HG03469 (cell line): ENCODE measurements around the gene IGSF8.
"Not testable (repeated sequence)": the region's sequence is repeated elsewhere in the genome, so short reads cannot be mapped to it uniquely, and the experiment has no call there.

Experiments used
- ATAC-seq: cut with Tn5 transposase; IDR thresholded peaks from one replicate; pipeline ENCODE4 v1.9.1; 2021; ENCODE audit warnings: mild to moderate bottlenecking, moderate library complexity, moderate number of reproducible peaks; ENCODE audit not compliant: unreplicated experiment

IGSF8 gene

DNA sequence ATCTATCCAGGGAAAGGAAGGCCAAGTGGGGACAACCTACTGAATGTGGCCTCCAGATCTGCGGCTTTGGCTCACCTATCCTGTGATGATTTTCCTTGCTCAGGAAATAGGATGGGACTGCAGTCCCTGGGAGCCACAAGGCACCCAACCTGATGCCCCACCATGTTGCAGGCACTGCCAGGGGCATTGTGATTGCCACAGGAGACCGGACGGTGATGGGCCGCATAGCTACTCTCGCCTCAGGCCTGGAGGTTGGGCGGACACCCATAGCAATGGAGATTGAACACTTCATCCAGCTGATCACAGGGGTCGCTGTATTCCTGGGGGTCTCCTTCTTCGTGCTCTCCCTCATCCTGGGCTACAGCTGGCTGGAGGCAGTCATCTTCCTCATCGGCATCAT, 29.0 kb upstream of the IGSF8 start:
- ATAC-seq, result no peak

DNA sequence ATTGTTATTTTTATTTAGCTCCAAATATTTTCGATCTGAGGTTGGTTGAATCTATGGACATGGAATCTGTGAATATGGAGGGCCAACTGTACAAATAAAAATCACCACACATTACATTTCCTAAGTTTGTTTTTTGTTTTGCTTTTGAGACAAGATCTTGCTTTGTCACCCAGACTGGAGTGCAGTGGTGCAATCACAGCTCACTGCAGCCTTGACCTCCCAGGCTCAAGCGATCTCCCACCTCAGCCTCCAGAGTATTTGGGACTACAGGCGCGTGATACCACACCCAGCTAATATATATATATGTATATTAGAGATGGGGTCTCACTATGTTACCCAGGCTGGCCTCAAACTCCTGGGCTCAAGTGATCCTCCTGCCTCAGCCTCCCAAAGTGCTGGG, 27.9 kb upstream of the IGSF8 start:
- ATAC-seq, result not testable (repeated sequence)

DNA sequence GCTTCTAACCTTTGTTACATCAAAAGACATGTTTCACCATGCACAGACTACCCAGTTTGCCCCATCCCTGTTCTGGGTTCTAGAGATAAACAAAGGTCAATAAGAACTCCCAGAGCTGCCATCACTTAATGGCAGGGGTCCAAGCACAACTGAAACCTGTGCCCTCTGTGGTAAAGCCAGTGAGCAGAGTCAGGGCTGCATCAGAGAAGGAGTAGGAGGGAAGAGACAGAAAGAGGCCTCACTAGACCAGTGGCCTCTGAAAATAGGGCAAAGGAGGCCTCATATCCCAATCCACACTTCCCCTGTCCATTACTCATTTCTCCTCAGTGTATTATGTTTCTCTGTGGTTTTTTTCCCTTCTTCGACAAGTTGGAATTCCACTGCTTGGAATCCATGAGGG, 27.3 kb upstream of the IGSF8 start:
- no peak for ATAC-seq

DNA sequence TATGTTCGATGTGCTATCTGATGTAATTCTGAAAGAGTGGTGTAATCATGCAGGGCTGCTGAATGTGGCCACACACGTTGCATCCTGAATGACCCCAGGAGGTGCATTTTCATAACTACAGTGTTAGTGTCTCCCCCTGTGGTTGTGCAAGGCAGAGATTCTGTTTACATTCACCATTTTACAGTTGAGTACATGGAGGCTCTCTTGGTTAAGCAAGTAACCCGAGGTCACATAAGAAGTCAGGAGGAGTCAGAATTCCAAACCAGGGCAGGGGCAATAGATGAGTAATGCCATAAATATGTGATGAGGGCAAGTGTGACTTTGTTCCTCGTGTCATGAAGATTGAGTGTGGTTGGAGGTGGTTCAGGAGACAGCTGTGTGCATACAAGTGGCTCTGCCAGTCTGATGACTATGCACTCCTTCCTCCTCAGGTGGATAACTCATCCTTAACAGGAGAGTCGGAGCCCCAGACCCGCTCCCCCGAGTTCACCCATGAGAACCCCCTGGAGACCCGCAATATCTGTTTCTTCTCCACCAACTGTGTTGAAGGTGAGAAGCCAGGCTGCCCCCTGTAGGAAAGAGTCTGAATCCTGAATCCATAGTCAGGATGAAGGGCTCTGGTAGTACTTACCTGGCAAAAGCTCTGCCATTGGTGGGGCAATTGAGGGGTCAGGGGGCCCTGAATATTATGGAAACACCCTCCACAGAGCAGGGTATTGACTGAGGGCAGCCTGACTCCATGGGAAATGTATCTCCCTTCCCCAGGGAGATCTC, 26.5 kb upstream of the IGSF8 start:
- no peak for ATAC-seq

DNA sequence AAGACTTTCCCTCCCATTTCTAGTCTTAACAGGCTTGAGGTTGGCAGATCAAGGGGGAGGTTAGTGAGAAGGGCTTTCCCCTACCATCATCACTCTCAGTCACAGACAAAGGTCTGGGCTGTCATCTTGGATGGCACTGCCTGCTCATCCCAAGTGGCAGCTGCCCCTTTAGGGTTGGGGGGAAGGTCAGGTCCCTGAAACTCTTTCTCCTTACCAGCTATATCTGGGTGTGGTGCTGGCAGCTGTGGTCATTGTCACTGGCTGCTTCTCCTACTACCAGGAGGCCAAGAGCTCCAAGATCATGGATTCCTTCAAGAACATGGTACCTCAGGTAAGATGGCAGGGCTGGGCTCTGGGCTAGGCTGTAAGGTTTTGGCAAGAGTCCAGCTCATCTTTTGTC, 25.3 kb upstream of the IGSF8 start:
- ATAC-seq, result no peak

DNA sequence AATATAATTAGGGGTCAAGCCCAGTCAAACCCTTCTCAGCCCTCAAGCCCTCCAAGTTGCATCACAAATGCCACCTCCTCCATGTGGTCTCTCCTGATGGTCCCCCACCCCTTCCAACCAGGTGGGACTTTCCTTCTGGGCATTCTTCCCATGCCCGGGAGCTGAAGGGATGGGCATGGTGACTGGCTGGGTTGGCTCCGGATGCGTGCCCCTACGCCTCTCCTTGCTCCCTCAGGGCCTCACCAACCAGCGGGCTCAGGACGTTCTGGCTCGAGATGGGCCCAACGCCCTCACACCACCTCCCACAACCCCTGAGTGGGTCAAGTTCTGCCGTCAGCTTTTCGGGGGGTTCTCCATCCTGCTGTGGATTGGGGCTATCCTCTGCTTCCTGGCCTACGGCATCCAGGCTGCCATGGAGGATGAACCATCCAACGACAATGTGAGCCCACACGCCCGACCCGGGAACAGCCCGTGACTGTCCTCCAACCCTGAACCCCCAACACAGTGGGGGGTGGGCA, 24.6 kb upstream of the IGSF8 start:
- ATAC-seq, result no peak

DNA sequence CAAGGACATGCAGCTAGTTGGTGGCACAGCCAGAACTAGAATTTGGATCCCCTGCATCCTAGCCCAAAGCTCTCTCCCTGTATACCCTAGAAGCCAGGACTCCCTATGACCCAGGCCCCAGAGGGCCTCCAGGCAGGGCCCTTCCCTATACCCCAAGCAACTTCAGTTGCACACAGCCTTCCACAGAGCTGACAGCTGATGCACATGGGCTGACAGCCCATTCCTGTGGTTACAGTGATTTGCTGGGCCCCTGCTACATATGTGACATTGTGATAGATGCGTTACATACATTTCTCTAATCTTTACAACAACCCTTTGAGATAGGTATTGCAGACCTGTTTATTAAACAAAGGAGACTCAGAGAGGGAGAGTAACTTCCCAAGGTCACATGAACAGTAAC, 23.0 kb upstream of the IGSF8 start:
- ATAC-seq, result no peak

DNA sequence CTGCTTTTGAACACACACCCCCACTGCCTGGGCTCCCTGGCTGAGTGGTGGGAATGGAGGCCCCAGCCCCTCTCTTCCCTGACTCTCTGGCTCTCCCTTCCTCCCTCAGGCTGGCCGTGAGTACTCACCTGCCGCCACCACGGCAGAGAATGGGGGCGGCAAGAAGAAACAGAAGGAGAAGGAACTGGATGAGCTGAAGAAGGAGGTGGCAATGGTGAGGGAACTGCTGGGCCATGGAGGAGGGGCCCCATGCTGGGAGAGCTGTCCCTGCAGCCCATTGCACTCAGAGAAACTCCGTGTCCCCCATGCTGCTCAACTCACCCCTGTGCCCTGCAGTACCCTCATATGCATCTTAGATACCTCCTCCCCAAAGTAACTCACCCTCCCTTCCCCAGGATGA, 22.4 kb upstream of the IGSF8 start:
- ATAC-seq, result no peak

DNA sequence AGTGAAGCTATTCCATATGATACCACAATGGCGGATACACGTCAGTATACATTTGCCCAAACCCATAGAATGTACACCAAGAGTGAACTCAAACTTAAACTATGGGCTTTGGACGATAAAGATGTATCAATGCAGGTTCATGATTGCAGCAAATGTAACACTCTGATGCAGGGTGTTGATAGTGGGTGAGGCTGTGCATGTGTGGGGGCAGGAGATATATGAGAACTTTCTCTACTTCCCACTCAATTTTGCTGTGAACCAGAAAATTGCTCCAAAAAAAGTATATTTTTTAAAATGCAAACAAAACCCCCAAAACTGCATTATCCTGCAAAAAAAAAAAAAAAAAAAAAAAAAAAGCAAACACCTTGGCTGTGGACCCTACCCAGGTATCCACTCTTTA, 20.5 kb upstream of the IGSF8 start:
- ATAC-seq, result no peak

DNA sequence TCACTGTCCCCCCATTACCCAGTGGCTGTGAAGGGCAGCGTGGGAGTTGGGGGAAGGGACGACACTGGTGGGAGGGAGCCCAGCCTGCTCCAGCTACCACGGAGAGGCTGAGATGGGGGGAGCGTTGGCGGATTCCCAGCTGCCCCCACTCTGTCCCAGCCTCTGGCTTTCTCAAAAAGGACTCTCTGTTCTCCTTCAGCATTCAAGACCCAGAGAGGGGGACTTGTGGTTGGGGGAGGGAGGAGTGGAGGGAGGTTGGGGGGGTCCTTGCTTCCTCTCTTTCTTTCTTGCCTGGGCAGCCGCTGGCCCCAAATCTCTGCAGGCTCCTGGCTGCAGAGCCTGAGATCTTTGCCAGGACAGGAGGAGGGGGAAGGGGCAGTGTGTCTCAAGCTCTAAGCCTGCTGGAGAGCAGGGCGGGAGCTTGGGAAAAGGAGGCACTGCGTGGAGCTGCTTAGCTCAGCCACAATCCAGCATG, 19.3 kb upstream of the IGSF8 start:
- ATAC-seq, result no peak

DNA sequence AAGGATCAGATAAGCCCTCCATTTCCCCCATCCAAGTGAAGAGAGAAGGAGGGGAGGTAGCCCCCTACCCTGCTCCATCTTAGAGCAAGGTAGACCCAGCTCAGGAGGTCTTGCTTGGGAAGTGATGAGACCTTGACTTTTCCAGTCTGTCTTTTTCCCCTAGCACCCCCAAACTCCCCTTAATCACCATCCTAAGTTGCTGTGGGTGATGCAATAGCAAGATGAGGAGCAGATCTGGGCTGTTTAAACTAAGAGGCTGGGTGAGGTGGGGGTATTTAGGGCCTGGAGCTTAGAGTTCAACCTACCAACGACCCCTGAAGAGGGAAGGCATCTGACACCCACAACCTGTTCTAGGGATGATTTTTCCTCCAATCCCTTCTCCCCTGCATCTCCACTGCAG, 18.9 kb upstream of the IGSF8 start:
- ATAC-seq, result no peak

DNA sequence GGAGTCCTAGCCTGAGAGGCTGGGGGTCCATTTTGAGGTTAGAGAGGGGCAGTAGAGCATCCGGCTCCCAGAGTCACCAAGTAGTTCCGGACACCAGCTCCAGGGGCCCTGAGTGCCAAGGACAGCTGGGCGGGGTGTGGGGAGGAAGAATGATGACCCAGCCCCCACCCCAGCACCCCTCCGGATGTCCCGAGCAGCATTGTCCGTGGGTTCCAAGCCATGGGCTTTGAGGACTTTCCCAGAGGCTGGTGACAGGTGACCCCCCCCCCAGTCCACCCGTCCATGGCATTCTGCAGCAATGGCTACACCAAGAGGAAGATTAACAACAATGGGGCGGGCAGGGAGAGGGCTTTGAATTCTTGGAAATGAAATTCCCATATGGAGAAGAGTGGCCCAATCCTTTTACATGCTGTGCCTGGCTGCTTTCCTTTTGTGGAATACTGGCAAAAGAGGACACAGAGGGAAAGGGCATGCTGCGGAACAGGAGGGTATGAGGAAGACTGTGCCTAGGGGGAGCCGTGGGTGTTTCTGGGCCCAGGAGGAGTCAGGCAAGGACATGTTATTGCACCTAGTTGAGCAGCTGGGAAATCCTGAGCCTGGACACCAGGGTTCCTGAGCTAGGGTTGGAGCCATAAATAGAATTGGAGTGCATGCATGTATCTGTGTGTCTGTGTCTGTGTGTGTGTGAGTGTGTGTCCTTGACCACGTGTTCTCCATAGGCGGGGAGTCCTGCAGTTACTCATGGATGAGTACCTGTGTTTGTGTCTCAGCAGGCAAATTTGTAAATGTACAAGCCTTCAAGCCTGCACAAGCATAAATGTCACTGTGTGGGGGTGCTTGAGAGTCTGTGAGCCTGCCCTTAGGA, 18.1 kb upstream of the IGSF8 start:
- ATAC-seq, result no peak

DNA sequence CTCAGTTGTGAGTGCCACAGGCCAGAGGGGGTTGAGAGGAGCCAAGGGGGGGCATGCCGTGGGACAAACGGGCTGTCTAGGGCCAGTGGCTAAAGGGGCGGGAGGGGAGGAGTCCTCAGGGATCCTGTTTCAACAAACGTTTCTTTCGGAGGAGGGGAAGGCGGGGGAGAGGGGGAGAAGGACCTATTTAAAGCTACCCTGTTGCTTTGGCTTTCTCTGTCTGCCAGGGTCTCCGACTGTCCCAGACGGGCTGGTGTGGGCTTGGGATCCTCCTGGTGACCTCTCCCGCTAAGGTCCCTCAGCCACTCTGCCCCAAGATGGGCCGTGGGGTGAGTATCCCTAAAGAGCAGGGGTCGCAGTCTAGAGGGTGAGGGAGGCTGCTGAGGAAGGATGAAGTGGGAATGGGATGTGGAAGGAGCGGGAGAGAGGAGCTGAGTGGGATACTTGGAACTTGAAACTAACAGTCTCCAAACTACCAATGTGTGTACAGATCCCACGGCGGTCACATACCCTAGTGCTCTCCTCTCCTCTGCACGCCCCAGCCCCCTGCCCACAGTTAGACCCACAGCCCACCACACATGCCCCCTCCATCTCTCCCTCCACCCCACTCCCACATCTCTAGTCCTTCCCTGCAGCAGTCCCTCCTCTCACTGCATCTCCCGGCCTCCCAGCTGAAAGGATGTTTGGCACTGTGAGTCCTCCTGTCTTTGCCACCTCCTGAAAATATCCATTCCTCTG, 17.3 kb upstream of the IGSF8 start, which contains the start of gene ATP1A2:
Gene ATP1A2 (plus strand): TSS at position 215 of the 738 bp plus-strand sequence. CDS start 103 bp downstream, at position 318.
- ATAC-seq, result no peak

DNA sequence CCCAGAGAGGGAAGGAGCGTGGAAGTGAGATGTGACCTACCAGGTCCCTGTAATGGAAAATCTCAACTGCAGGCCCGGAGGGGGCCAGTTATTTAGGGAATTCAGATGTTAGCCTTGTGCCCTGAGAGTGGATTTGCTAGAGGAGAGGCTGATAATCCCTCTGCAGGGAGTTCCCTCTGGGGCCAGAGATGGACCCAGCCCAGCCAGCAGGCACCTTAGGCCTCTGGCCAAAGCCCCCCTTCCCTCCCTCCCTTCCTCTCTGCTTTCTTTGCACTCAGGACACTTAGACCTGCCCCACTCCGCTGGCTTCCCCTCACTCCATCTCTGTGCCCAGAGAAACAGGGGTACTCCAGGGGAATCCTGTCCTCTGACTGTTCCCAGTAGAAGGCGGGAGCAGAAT, 15.7 kb upstream of the IGSF8 start:
- ATAC-seq, result no peak

DNA sequence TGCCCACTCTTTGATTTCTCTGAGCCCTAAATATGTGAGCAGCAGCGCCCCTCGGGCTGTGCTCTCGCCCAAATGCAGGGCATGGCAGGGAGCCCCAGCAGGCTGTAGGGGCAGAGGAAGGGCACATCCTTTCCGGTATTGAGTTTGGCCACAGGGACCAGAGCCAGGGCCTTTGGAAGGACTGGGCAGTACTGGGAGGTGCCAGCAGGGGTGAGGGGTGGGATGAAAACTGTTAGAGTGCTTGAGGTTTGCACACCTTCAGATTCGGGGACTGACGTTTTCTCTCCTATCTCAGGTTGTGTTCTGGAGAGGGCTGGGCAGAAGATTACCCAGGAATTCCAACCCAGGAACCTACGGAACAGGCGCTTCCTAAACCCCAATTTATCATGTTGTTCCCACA, 15.0 kb upstream of the IGSF8 start:
- no peak for ATAC-seq

DNA sequence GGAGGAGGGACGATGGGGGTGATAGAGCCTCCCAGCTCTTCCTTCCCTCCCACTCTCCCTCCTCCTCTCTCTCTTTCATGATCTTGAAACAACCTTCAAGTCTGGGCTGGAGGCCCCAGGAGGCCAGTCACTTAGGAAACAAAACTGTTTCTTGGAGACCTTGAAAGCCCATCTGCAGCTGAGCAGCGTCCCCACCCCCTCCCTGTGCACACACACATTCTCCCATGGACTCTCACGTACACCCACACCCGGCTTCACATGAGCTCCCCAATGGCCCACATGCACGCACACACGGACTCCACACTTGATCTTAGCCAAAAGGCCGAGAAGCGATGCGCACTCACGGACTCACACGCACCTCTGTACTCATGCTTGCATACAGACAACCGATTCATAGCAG, 13.9 kb upstream of the IGSF8 start:
- no peak for ATAC-seq

DNA sequence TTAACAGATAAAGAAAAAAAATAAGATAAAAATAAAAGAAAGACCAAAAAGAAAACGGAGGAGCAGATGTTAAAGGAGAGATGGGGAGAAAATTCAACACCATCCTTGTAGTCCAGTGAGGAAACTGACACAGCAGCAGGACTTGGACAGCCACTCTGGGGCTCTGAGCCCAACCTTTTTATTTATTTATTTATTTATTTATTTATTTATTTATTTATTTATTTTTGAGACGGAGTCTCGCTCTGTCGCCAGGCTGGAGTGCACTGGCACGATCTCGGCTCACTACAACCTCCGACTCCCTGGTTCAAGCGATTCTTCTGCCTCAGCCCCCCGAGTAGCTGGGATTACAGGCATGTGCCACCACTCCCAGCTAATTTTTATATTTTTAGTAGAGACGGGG, 13.0 kb upstream of the IGSF8 start:
- ATAC-seq, result not testable (repeated sequence)

DNA sequence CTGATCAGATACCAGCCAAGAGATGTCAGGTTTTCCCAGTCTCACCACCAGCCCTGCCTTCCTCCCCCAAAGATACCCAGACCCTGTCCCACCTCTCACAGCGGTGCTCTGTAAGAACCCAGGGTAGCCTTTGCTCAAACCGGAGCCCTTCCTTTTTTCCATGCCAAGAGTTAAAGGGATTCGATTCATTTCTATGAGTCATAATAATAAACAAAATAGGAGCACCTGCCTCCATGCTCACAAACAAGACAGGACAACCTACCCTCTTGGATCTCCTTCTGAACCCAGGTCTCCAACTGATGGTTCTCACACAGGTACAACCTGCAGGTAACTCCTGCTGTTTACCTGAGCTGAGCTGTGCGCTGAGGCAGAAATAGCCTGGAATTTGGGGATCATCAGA, 11.3 kb upstream of the IGSF8 start:
- ATAC-seq, result no peak

DNA sequence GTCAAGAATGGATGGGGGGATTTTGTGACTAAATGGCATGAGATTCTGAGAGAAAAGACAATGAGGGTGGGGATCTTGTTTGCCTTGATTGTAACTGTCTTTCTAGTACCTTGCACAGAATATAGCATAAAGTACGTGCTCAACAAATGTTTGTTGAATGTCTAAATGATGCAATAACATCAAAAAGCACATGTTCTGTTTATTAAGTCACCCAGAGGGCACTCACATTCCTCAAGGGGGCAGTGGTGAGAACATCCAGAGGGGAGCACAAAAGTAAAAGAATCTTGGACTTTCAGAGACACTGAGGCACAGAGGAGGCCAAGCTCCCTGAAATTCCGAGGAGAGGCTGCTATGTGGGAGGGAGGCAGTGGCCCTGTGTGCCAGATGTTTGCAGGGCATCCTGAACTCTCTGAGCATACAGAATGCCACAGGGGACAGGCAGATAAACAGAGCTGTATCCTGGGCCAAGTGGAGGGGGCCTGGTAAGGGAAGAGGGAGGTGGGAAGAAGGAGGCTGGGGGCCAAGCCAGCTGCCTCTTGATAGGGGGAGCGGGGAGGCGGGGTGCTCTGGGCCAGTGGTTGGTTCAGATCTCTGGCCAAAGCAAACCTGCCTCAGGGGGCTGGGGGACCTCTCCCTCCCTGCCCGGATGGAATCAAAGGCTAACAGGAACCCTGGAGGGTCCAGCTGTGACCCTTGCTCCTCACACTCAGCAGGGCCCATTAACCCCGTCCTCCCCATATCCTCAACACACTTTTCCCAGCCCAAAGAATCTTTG, 10.7 kb upstream of the IGSF8 start:
- ATAC-seq, result no peak

DNA sequence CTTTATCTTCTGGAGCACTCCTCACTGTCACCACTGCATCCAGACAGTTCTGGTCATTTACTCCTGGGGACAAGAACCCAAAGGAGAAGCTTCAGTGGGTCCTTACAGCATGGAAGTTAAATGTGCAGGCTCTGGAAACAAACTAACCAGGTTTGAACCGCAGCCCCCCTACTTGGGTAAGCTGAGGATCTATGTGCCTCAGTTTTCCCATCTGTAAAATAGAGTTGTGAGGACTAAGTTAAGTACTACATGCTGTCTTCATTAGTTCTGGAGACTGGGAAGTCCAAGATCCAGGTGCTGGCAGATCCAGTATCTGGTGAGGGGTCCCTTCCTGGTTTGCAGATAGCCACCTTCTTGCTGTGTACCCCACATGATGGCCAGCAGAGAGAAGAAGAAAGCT, 9.1 kb upstream of the IGSF8 start:
- no peak for ATAC-seq
